A673 (cell line): Measurements from ENCODE around the gene NOP16. TPM values are rescaled to one million over a fixed set of nuclear protein-coding genes. Genes with fewer than 3 reads are reported as not detected.

Source experiments
- BruUV-seq: library from RNA; stranded (reverse); fragments of 400-500 nt; replicated peaks from 2 replicates; lab custom pipeline; 2021; lab: Mats Ljungman, UMichigan
- CTCF ChIA-PET: fragments of 300-600 bp; sonication (Branson Sonifier 250); formaldehyde crosslinking; loops from one replicate; lab custom pipeline; 2022; ENCODE audit warnings: antibody characterized with exemption; lab: Charles Lee
- POLR2A ChIA-PET: fragments of 300-600 bp; sonication (Branson Sonifier 250); formaldehyde crosslinking; loops from one replicate; lab custom pipeline; 2022; ENCODE audit warnings: antibody characterized with exemption; ENCODE audit not compliant: low non-redundant PET; lab: Charles Lee
- DNase-seq: peaks from one replicate; pipeline ENCODE4 v3.0.0-alpha.2; 2015; ENCODE audit warnings: low spot score
- H3K27ac ChIP-seq: fragments of 200-600 bp; sonication (generic); 2 replicates; pipeline ENCODE4 v1.5.1; 2016; ENCODE audit warnings: mixed run types, low read depth, mild to moderate bottlenecking, mixed read lengths, antibody characterized with exemption, low read length; ENCODE audit not compliant: poor library complexity, severe bottlenecking
- H3K27me3 ChIP-seq: fragments of 200-600 bp; sonication (generic); replicated peaks from 2 replicates; pipeline ENCODE4 v1.6.1; 2017; ENCODE audit warnings: mixed run types, low read depth, mild to moderate bottlenecking, mixed read lengths, antibody characterized with exemption, low read length; ENCODE audit not compliant: insufficient read depth, poor library complexity
- H3K36me3 ChIP-seq: fragments of 200-600 bp; sonication (generic); 2 replicates; pipeline ENCODE4 v1.6.1; 2016; ENCODE audit warnings: mixed run types, mild to moderate bottlenecking, mixed read lengths, antibody characterized with exemption, low read length; ENCODE audit not compliant: insufficient read depth, poor library complexity, severe bottlenecking
- H3K4me1 ChIP-seq: fragments of 200-600 bp; sonication (generic); 2 replicates; pipeline ENCODE4 v1.6.1; 2017; ENCODE audit warnings: mixed run types, mild to moderate bottlenecking, mixed read lengths, antibody characterized with exemption, low read length; ENCODE audit not compliant: insufficient read depth, poor library complexity, severe bottlenecking
- H3K4me3 ChIP-seq: fragments of 200-600 bp; sonication (generic); 2 replicates; pipeline ENCODE4 v1.5.1; 2016; ENCODE audit warnings: low read depth, mixed run types, mild to moderate bottlenecking, mixed read lengths, low read length; ENCODE audit not compliant: poor library complexity, severe bottlenecking
- H3K9me3 ChIP-seq: fragments of 200-600 bp; sonication (generic); 2 replicates; pipeline ENCODE4 v1.6.1; 2016; ENCODE audit warnings: mixed run types, low read depth, mild to moderate bottlenecking, mixed read lengths, antibody characterized with exemption, low read length; ENCODE audit not compliant: poor library complexity, severe bottlenecking
- EZH2 ChIP-seq: fragments of 200-600 bp; sonication (generic); IDR thresholded peaks from 2 replicates; pipeline ENCODE4 v1.6.1; 2017; ENCODE audit warnings: borderline replicate concordance, low read depth, mild to moderate bottlenecking, mixed read lengths, antibody characterized with exemption, low read length; ENCODE audit not compliant: poor library complexity, severe bottlenecking
- intact Hi-C: fragments of 100-400 bp; cut with micrococcal nuclease; formaldehyde crosslinking; loops from one replicate; pipeline ENCODE4 v1.10.0; 2022; ENCODE audit not compliant: unreplicated experiment
- total RNA-seq: library from RNA; stranded (reverse); gene quantifications from 2 replicates; pipeline ENCODE4 v1.2.3, GENCODE V29; 2021
- TF ChIP-seq, protein P1 (sequence below): fragments of 300-800, 200-600 bp; sonication (generic); conservative IDR thresholded peaks from 2 replicates; pipeline ENCODE4 v1.5.1; 2017; ENCODE audit warnings: low read depth, mild to moderate bottlenecking, antibody characterized with exemption, low read length, moderate library complexity, mixed read lengths

Gene NOP16
- total RNA-seq, 1 experiment from 2014 or later, result 66.0 TPM

DNA sequence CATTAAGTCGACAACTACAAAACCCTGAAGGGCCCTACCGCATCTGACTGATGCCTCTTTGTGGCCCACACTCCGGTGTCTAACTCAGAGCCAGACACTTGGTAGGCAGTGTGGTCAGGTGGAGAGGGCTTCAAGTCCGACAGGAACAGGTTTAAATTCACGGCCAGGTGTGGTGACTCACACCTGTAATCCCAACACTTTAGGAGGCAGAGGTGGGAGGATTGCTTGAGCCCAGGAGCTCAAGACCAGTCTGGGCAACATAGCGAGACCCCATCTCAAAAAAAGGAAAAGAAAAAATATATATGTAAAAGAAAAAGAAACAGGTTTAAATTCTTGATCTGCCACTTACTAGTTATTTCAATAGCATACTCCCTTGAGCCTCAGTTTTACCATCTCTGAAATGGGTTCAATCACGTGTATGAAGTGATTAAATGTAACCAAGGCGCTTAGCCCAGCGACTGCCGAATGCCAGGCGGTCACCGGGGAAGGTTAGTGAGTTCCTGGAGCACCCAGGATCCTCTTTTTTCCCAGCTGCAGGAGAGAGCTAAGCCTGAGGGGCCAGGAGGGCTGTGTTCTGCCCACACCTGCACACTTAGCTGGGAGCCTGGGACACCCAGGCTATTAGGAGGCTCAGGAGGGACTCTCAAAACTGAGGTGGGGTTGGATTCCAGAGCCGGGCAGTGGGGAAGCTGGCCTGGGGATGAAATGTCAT, 27.0 kb upstream of the NOP16 start:
- no peaks in the 10 kb centered on the region for H3K27me3 ChIP-seq
- intact Hi-C loops, result loop anchor here (5.0 kb wide), 2 partner anchors 157 to 202 kb away; no protein-coding TSS in a partner anchor
- TF ChIP-seq EZH2, result no peak
- TF ChIP-seq, protein P1, sequence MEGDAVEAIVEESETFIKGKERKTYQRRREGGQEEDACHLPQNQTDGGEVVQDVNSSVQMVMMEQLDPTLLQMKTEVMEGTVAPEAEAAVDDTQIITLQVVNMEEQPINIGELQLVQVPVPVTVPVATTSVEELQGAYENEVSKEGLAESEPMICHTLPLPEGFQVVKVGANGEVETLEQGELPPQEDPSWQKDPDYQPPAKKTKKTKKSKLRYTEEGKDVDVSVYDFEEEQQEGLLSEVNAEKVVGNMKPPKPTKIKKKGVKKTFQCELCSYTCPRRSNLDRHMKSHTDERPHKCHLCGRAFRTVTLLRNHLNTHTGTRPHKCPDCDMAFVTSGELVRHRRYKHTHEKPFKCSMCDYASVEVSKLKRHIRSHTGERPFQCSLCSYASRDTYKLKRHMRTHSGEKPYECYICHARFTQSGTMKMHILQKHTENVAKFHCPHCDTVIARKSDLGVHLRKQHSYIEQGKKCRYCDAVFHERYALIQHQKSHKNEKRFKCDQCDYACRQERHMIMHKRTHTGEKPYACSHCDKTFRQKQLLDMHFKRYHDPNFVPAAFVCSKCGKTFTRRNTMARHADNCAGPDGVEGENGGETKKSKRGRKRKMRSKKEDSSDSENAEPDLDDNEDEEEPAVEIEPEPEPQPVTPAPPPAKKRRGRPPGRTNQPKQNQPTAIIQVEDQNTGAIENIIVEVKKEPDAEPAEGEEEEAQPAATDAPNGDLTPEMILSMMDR, result no peak
- no peaks in the 10 kb centered on the region for H3K9me3 ChIP-seq
- peak overlapping the region; percentile 73 for H3K27ac ChIP-seq
- BruUV-seq, result no TSS peak
- H3K4me3 ChIP-seq, result peak overlapping the region; percentile 82
- no peak for DNase-seq
- ChIA-PET POLR2A (no interaction called here), CTCF (no interaction called here)
- peaks cover 6% of the 10 kb centered on the region for H3K4me1 ChIP-seq
- no peaks in the 10 kb centered on the region for H3K36me3 ChIP-seq

DNA sequence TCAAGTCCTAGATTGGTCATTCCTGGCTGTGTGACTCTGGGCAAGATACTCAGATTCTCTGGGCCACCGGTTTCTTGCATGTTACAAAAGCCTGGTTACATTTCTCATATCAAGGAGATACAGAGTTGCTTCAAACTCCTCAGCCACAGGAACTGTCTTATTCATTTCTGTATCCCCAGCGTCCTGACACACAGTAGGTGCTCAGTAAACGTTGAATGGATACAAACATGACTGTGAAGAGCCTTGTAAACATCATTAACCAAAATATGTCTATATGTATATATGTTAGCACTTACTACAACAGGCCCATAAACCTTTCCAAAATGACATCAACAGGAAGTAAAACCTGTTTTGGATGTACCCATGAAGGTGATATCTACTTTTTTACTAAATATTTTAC, 26.3 kb upstream of the NOP16 start:
- ChIA-PET CTCF (no interaction called here), POLR2A (no interaction called here)
- no peaks in the 10 kb centered on the region for H3K27me3 ChIP-seq
- no peaks in the 10 kb centered on the region for H3K36me3 ChIP-seq
- no peak for DNase-seq
- no peaks in the 10 kb centered on the region for H3K9me3 ChIP-seq
- peaks cover 6% of the 10 kb centered on the region for H3K4me1 ChIP-seq
- TSS peak; percentile 60 for BruUV-seq
- H3K4me3 ChIP-seq, result no peak overlapping the region
- no peak overlapping the region for H3K27ac ChIP-seq
- TF ChIP-seq, protein P1, result no peak
- no peak for TF ChIP-seq EZH2
- intact Hi-C loops, result loop anchor here (5.0 kb wide), 2 partner anchors 158 to 203 kb away; no protein-coding TSS in a partner anchor

DNA sequence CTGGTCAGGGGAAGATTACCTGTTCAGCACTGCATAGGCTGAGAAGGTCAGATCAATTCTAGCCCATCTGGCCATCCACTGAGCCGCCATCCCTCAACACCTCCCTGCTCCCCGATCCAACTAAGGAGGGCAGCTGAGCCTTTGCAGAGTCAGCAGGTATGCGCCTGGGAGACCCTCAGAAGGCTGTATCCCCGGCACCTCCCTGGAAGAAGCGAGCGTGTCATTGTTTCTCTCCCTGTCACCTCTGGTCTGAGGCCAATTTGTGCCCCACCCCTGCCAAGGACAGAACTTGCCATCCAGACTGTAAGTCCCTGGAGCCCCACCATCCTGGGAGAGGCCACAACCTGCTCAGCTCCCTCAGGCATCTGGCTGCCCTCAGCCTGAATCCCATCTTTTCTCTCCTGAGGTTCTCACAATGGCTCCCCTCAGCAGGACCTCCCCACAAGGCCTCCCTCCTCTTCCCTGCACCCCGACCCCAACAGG, 25.4 kb upstream of the NOP16 start:
- CTCF ChIA-PET, result interaction anchor here (0.7 kb wide), 1 partner anchor 212 kb away, joined by 4 read pairs; no protein-coding TSS in a partner anchor
- TF ChIP-seq, protein P1, result no peak
- H3K27ac ChIP-seq, result no peak overlapping the region
- H3K9me3 ChIP-seq, result no peaks in the 10 kb centered on the region
- no peak for DNase-seq
- no TSS peak for BruUV-seq
- H3K4me3 ChIP-seq, result no peak overlapping the region
- no peaks in the 10 kb centered on the region for H3K36me3 ChIP-seq
- intact Hi-C loops, result no loop called here
- peaks cover 6% of the 10 kb centered on the region for H3K4me1 ChIP-seq
- POLR2A ChIA-PET, result interaction anchor here (0.7 kb wide), 1 partner anchor 684 kb away, joined by 7 read pairs; no protein-coding TSS in a partner anchor
- H3K27me3 ChIP-seq, result no peaks in the 10 kb centered on the region
